PC-3 (cell line): ENCODE measurements around the gene TXNRD1. TPM values are rescaled to one million over a fixed set of nuclear protein-coding genes. Genes with fewer than 3 reads are reported as not detected.

Source experiments
- ATAC-seq: fragments of 200-7000 bp; cut with Tn5 transposase; 2 replicates; pipeline ENCODE4 v1.9.1; 2020; ENCODE audit warnings: mild to moderate bottlenecking, moderate library complexity
- BruUV-seq: library from RNA; stranded (reverse); fragments of 400-500 nt; replicated peaks from 2 replicates; lab custom pipeline; 2021; lab: Mats Ljungman, UMichigan
- CTCF ChIA-PET: fragments of 300-600 bp; sonication (Branson Sonifier 250); formaldehyde crosslinking; loops from one replicate; lab custom pipeline; 2022; ENCODE audit warnings: antibody characterized with exemption; lab: Charles Lee
- POLR2A ChIA-PET: fragments of 300-600 bp; sonication (Branson Sonifier 250); formaldehyde crosslinking; loops from one replicate; lab custom pipeline; 2022; ENCODE audit warnings: antibody characterized with exemption; ENCODE audit not compliant: unreplicated experiment; lab: Charles Lee
- DNase-seq: peaks from one replicate; pipeline ENCODE4 v3.0.0-alpha.2; 2015
- H2AFZ ChIP-seq: fragments of 300-600 bp; sonication (generic); 2 replicates; pipeline ENCODE4 v1.6.0; 2016; ENCODE audit warnings: antibody characterized with exemption, low read length
- H3F3A ChIP-seq: fragments of 300-600 bp; sonication (generic); one replicate; pipeline ENCODE4 v1.6.0; 2017; ENCODE audit warnings: antibody characterized with exemption, low read length, control low read depth, mild to moderate bottlenecking; ENCODE audit not compliant: unreplicated experiment
- H3K27ac ChIP-seq: fragments of 300-600 bp; sonication (generic); 2 replicates; pipeline ENCODE4 v1.5.1; 2016; ENCODE audit warnings: mild to moderate bottlenecking, low read length
- H3K27me3 ChIP-seq: fragments of 300-600 bp; sonication (generic); 2 replicates; pipeline ENCODE4 v1.6.1; 2016; ENCODE audit warnings: low read length, mixed read lengths
- H3K36me3 ChIP-seq: fragments of 300-600 bp; sonication (generic); 2 replicates; pipeline ENCODE4 v1.6.1; 2016; ENCODE audit warnings: low read depth, mixed run types, low read length, mixed read lengths
- H3K4me1 ChIP-seq: fragments of 300-600 bp; sonication (generic); 2 replicates; pipeline ENCODE4 v1.5.1; 2016; ENCODE audit warnings: low read length; ENCODE audit not compliant: insufficient read depth
- H3K4me2 ChIP-seq: fragments of 300-600 bp; sonication (generic); 2 replicates; pipeline ENCODE4 v1.6.0; 2016; ENCODE audit warnings: low read length
- H3K4me3 ChIP-seq: fragments of 300-600 bp; sonication (generic); 2 replicates; pipeline ENCODE4 v1.5.1; 2016; ENCODE audit warnings: mild to moderate bottlenecking, low read length, mixed read lengths
- H3K79me2 ChIP-seq: fragments of 300-600 bp; sonication (generic); 2 replicates; pipeline ENCODE4 v1.6.1; 2017; ENCODE audit warnings: low read length, mixed read lengths
- H3K9ac ChIP-seq: fragments of 300-600 bp; sonication (generic); 2 replicates; pipeline ENCODE4 v1.6.0; 2016; ENCODE audit warnings: mild to moderate bottlenecking, low read length
- H3K9me2 ChIP-seq: fragments of 300-600 bp; sonication (generic); replicated peaks from 2 replicates; pipeline ENCODE4 v1.6.1; 2016; ENCODE audit warnings: mixed run types, low read length, mixed read lengths
- H3K9me3 ChIP-seq: fragments of 300-600 bp; sonication (generic); 2 replicates; pipeline ENCODE4 v1.6.1; 2016; ENCODE audit warnings: low read length, mixed read lengths
- H4K20me1 ChIP-seq: fragments of 300-600 bp; sonication (generic); 2 replicates; pipeline ENCODE4 v1.6.1; 2016; ENCODE audit warnings: low read length, mixed read lengths
- EZH2 ChIP-seq: fragments of 300-600 bp; sonication (generic); IDR thresholded peaks from one replicate; pipeline ENCODE4 v1.6.1; 2017; ENCODE audit warnings: antibody characterized with exemption, mild to moderate bottlenecking, low read length; ENCODE audit not compliant: unreplicated experiment
- EZH2phosphoT487 ChIP-seq: fragments of 300-600 bp; sonication (generic); IDR thresholded peaks from 2 replicates; pipeline ENCODE4 v1.6.1; 2018; ENCODE audit warnings: mild to moderate bottlenecking, antibody characterized with exemption, low read length, borderline replicate concordance
- intact Hi-C: fragments of 100-400 bp; cut with micrococcal nuclease; formaldehyde crosslinking; loops from 2 replicates; pipeline ENCODE4 v1.9.0; 2023
- total RNA-seq: library from RNA; depleted of rRNA; stranded (reverse); fragments of >200 nt; gene quantifications from 2 replicates; pipeline ENCODE4 v1.2.3, GENCODE V29; 2014
- TF ChIP-seq, protein P1 (sequence below): fragments of 300-600 bp; sonication (generic); conservative IDR thresholded peaks from 2 replicates; pipeline ENCODE4 v1.5.1; 2017; ENCODE audit warnings: antibody characterized with exemption, low read depth, mild to moderate bottlenecking, low read length

The TXNRD1 gene
- total RNA-seq, 1 experiment from 2014 or later, result 419 TPM

DNA sequence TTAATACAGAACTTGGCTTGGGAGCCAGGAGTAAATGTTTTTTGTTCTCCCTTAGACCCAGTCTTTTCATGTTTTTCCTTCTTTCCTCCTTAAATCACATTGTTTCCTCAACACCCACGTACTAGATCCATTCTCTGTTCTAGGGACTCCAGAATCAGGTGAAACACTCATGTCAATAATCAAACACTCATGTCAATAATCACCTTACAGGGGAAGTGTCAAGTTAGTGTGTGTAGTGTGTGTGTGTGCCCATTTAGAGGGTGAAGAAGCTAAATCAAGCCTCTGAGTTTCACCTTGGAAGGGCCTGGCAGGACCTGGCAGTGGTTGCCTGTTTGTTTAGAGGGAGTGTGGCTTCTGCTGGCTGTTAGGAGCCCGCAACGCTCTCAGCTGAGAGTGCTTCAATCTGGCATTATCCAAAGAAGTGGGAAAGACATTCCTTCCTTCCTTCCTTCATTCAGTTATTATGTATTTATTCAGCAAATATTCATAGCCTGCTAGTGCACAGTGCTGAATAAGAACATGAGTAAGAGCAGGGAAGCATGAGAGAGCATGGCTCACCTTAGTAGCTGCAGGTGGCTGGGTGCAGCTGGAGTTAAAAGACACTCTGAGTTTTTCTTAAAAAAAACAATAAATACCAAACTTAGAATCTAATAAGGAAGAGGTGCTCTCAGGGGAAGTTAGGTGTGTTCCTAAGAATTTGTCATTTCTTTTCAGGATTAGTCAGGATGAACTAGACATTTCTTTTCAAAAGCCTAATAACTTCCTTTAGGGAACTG lies 70.3 kb downstream of the TXNRD1 start:
- peaks cover 52% of the 10 kb centered on the region for H3K4me1 ChIP-seq
- BruUV-seq, result TSS peak; percentile 41
- H2AFZ ChIP-seq, result 0 out of 2 replicates have a peak overlapping the region, but pooled peaks have one; percentile 7
- peak; percentile 51 for ATAC-seq
- intact Hi-C loops, result loop anchor here (1.0 to 10.0 kb wide), 6 partner anchors 10 to 331 kb away; partner anchors contain the start of gene NFYB
- CTCF ChIA-PET, result interaction anchor here (0.6 to 2.5 kb wide), 4 partner anchors 10 to 417 kb away, joined by 3 to 7 read pairs (median 3); no protein-coding TSS in a partner anchor
- TF ChIP-seq EZH2phosphoT487, result no peak
- TF ChIP-seq, protein P1, sequence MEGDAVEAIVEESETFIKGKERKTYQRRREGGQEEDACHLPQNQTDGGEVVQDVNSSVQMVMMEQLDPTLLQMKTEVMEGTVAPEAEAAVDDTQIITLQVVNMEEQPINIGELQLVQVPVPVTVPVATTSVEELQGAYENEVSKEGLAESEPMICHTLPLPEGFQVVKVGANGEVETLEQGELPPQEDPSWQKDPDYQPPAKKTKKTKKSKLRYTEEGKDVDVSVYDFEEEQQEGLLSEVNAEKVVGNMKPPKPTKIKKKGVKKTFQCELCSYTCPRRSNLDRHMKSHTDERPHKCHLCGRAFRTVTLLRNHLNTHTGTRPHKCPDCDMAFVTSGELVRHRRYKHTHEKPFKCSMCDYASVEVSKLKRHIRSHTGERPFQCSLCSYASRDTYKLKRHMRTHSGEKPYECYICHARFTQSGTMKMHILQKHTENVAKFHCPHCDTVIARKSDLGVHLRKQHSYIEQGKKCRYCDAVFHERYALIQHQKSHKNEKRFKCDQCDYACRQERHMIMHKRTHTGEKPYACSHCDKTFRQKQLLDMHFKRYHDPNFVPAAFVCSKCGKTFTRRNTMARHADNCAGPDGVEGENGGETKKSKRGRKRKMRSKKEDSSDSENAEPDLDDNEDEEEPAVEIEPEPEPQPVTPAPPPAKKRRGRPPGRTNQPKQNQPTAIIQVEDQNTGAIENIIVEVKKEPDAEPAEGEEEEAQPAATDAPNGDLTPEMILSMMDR, result no peak
- no peak for TF ChIP-seq EZH2
- peaks cover 49% of the 10 kb centered on the region for H3K79me2 ChIP-seq
- no peaks in the 10 kb centered on the region for H3K9me2 ChIP-seq
- peak overlapping the region; percentile 93 for H3K9ac ChIP-seq
- H3K9me3 ChIP-seq, result no peaks in the 10 kb centered on the region
- peak overlapping the region; percentile 98 for H3K27ac ChIP-seq
- peaks cover 24% of the 10 kb centered on the region for H3K36me3 ChIP-seq
- POLR2A ChIA-PET, result interaction anchor here (0.5 to 2.3 kb wide), 7 partner anchors 9 to 330 kb away, joined by 4 to 51 read pairs (median 6); no protein-coding TSS in a partner anchor
- H4K20me1 ChIP-seq, result peaks cover 30% of the 10 kb centered on the region
- H3K27me3 ChIP-seq, result no peaks in the 10 kb centered on the region
- peak; percentile 94 for DNase-seq
- H3K4me3 ChIP-seq, result peak overlapping the region; percentile 88
- peak overlapping the region; percentile 82 for H3K4me2 ChIP-seq
- H3F3A ChIP-seq, result peaks cover 19% of the 10 kb centered on the region

DNA sequence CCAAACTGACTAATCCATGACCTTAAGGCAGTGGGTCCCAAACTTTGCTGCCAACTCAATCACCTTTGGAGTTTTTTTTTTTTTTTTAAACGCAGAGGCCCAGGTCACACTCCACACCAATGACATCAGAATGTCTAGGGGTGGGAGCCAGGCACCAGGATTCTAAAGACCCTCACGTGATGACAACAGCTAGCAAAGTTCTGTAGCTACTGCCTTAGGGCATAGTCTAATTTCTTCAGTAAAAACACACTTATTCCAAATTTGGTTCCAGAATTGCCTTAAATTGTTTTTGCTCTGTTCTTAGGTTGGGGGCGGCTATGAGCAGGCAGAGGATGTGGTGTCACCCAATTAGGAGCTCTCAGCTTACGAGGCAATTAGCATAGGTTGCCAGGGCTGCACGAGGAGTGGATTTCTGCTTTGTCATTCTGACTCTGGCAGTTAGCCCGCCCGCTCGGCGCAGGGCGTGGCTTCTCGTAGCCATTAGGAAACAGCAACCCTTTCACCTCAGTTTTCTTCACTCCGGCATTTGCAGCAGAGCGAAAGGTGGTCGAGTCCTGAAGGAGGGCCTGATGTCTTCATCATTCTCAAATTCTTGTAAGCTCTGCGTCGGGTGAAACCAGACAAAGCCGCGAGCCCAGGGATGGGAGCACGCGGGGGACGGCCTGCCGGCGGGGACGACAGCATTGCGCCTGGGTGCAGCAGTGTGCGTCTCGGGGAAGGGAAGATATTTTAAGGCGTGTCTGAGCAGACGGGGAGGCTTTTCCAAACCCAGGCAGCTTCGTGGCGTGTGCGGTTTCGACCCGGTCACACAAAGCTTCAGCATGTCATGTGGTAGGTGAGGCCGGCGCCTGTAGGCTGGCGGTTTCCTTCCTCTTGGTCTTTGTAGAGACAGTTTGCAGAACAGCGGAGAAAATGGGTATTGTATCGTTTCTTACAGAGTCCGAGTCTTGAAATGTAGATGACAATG lies 71.2 kb downstream of the TXNRD1 start:
- TF ChIP-seq EZH2phosphoT487 (no peak), EZH2 (no peak)
- TF ChIP-seq, protein P1, result no peak
- DNase-seq (peak; percentile 99), ATAC-seq (peak; percentile 63)
- Histone ChIP-seq H3K36me3 (peaks cover 28% of the 10 kb centered on the region), H2AFZ (peak overlapping the region; percentile 23), H3K9me2 (no peaks in the 10 kb centered on the region), H3K9me3 (no peaks in the 10 kb centered on the region), H3K4me3 (peak overlapping the region; percentile 88), H3K9ac (peak overlapping the region; percentile 93), H3K27ac (peak overlapping the region; percentile 98), H3K4me1 (peaks cover 47% of the 10 kb centered on the region), H3K4me2 (peak overlapping the region; percentile 82), H3K79me2 (peaks cover 58% of the 10 kb centered on the region), H3K27me3 (no peaks in the 10 kb centered on the region), H3F3A (peaks cover 16% of the 10 kb centered on the region), H4K20me1 (peaks cover 34% of the 10 kb centered on the region)
- CTCF ChIA-PET, result interaction anchor here (0.7 to 2.5 kb wide), 3 partner anchors 11 to 67 kb away, joined by 3 to 7 read pairs (median 3); no protein-coding TSS in a partner anchor
- intact Hi-C loops, result loop anchor here (1.0 to 10.0 kb wide), 6 partner anchors 10 to 332 kb away; partner anchors contain the start of gene NFYB
- POLR2A ChIA-PET, result interaction anchor here (0.5 to 2.3 kb wide), 8 partner anchors 10 to 743 kb away, joined by 3 to 51 read pairs (median 6); no protein-coding TSS in a partner anchor
- TSS peak; percentile 63 for BruUV-seq
